Heart left ventricle (tissue), 16 donors: ENCODE measurements around the gene SKIC8. TPM values are rescaled to one million over a fixed set of nuclear protein-coding genes. Genes with fewer than 3 reads are reported as not detected.

ENCODE experiments used
- ATAC-seq, 4 donors: fragments of 200-7000 bp; cut with Tn5 transposase; one replicate each; pipeline ENCODE4 v1.9.1; 2020 to 2022; ENCODE audit warnings: moderate library complexity in 4 of 4, mild to moderate bottlenecking in 3 of 4, moderate number of reproducible peaks in 1 of 4
- DNase-seq, 5 donors: peaks; one replicate each; pipeline ENCODE4 v3.0.0-alpha.2; 2020
- H3K27ac ChIP-seq, 12 donors: fragments of 200-600 bp; sonication (generic) in 4 of 12; one replicate each; pipeline versions ENCODE4 v1.5.0 to v1.8.0; 2016 to 2022; ENCODE audit warnings: mild to moderate bottlenecking in 2 of 12
- H3K27me3 ChIP-seq, 9 donors: fragments of 200-600 bp; sonication (generic) in 2 of 9; one replicate each; pipeline versions ENCODE4 v1.5.1 to v1.8.0; 2016 to 2022; ENCODE audit warnings: mild to moderate bottlenecking in 3 of 9
- H3K36me3 ChIP-seq, 9 donors: fragments of 200-600 bp; sonication (generic) in 2 of 9; one replicate each; pipeline versions ENCODE4 v1.5.0 to v1.8.0; 2018 to 2022; ENCODE audit warnings: mild to moderate bottlenecking in 2 of 9
- H3K4me1 ChIP-seq, 12 donors: fragments of 200-600 bp; sonication (generic) in 4 of 12; one replicate each; pipeline versions ENCODE4 v1.5.0 to v1.8.0; 2016 to 2022; ENCODE audit warnings: mild to moderate bottlenecking in 3 of 12
- H3K4me3 ChIP-seq, 12 donors: fragments of 200-600 bp; sonication (generic) in 4 of 12; one replicate each; pipeline versions ENCODE4 v1.5.0 to v1.8.0; 2017 to 2022; ENCODE audit warnings: mild to moderate bottlenecking in 9 of 12, moderate library complexity in 4 of 12
- H3K9me3 ChIP-seq, 12 donors: fragments of 200-600 bp; sonication (generic) in 4 of 12; one replicate each; pipeline versions ENCODE4 v1.5.0 to v1.8.0; 2016 to 2022; ENCODE audit warnings: mild to moderate bottlenecking in 1 of 12
- CTCF ChIP-seq, 12 donors: fragments of 200-600 bp; sonication (generic) in 4 of 12; IDR thresholded peaks; one replicate each; pipeline versions ENCODE4 v1.5.0 to v1.8.0; 2018 to 2022; ENCODE audit warnings: antibody characterized with exemption in 12 of 12, mild to moderate bottlenecking in 5 of 12
- POLR2A ChIP-seq, 2 donors: fragments of 450-650 bp; IDR thresholded peaks; one replicate each; pipeline ENCODE4 v1.6.1; 2017; ENCODE audit warnings: antibody characterized with exemption in 2 of 2, mild to moderate bottlenecking in 2 of 2, moderate library complexity in 2 of 2
- WGBS, 4 donors: extraction: QIAGEN DNeasy Blood & Tissue Kit in 2 of 4; methylation state at CpG; one replicate each; pipeline versions ENCODE4 v1.1.5 to v1.1.7; 2013 to 2018; 5-methylcytosine and 5-hydroxymethylcytosine counted together
- intact Hi-C, 10 donors: fragments of 100-400 bp; cut with DNase I; formaldehyde crosslinking; loops; one replicate each; pipeline versions ENCODE4 v1.11.1 to v1.14.2; 2022
- polyA plus RNA-seq, 2 donors: library from polyadenylated mRNA; stranded (reverse); fragments of 200-250 nt; gene quantifications; one replicate each; pipeline ENCODE4 v1.2.3, GENCODE V29; 2013
- total RNA-seq, 9 donors: library from RNA; depleted of rRNA in 2 of 9; stranded (reverse); fragments of >200 nt in 2 of 9; fragmentation: NEBNext Ultra II Directional in 3 of 9; extraction: Animal tissue kit (Norgen Biotek cat#: 25700) in 3 of 9; gene quantifications; one replicate each; pipeline versions ENCODE4 v1.1.0 to v1.2.4, GENCODE V29; 2016 to 2023
- donor health status: ischemic (EF 13 %, LVEDD 7.1; RV severe dilation, severe dysfunction).
- donor health status: healthy with polysubstance abuse.
- donor health status: DM: no; HTN: yes; CAD: no.
- donor health status: DM: no; HTN: no; CAD: no.
- donor health status: ischemic (EF 25% LVEDD 6.9; RV normal size, moderate dysfunction).
- donor health status: ischemic (EF 25% LVEDD 5.7; RV mildly dilated, moderate dysfunction).
- donor health status: healthy.
- donor health status: DM: yes; HTN: yes; CAD: no.
- donor health status: ischemic (EF 35%, LVEDD 5.7; RV mildly dilated, moderate dysfunction).
- donor health status: nonischemic (EF 11% LVEDD 7.7; RV severe dilation, severe dysfunction).
- donor health status: DM: yes; HTN: yes; CAD: no.
- donor health status: PGD.
- donor health status: ischemic (EF 29% LVEDD 5.4; RV normal size, mild dysfunction).
- donor health status: nonischemic (EF 23%, LVEDD 6.1; RV moderate dilation, normal function).

The SKIC8 gene
- total and polyA plus RNA-seq, 11 donors: 20.8 to 50.2 (median 28.2) TPM

GRCh38 chr15:78243491-78243941 lies 55.9 kb downstream of the SKIC8 start:
- H3K9me3 ChIP-seq: no peaks in the 10 kb centered on the region
- ATAC-seq: peak; percentile 44 to 74 (median 61)

DNA sequence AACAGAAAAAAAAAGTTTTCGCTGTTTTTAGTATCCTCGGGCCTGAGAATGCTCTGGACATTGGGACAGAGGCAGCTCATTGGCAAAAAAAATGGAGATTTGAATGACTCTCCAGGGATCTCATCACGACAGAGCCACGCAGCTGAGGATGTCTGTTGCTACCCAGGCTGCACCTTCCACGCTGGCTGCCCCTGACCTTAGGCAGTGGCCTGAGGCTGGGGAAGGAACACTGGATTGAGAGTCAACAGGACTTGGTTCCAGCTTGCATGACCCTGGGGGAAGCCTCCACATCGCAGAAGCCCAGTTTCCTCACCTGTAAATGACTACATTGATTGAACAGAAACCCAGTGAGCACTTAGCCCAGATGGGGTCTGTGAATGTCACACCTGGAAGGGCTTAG lies 56.4 kb downstream of the SKIC8 start:
- Histone ChIP-seq H3K36me3 (no peaks in the 10 kb centered on the region), H3K4me3 (no peak overlapping the region), H3K9me3 (no peaks in the 10 kb centered on the region), H3K4me1 (peaks cover 0 to 14% (median 3%) of the 10 kb centered on the region in 12 donors), H3K27me3 (no peaks in the 10 kb centered on the region), H3K27ac (no peak overlapping the region)
- intact Hi-C loops: loop anchor here (2.0 to 5.0 kb wide), 7 partner anchors 46 to 286 kb away; partner anchors contain the start of genes CIB2 (in 8 of the 10) and SKIC8 (in 1 of the 10)
- ATAC-seq (no peak), DNase-seq (no peak)
- no peak for TF ChIP-seq CTCF (IDR thresholded peaks at IDR 0.05)
- no peak for TF ChIP-seq POLR2A (IDR thresholded peaks at IDR 0.05)
- 64 to 82% (median 78%) methylated on average over 6 of the region's 6 CpGs for WGBS, 4 donors

More at GRCh38 chr15:78243491-78243941, 55.9 kb downstream of the SKIC8 start:
- no peaks in the 10 kb centered on the region for H3K36me3 ChIP-seq
- H3K27me3 ChIP-seq: no peaks in the 10 kb centered on the region
- H3K4me3 ChIP-seq: no peak overlapping the region
- no peak for TF ChIP-seq POLR2A (IDR thresholded peaks at IDR 0.05)
- no peak for TF ChIP-seq CTCF (IDR thresholded peaks at IDR 0.05)
- DNase-seq: peak; percentile 59 to 82 (median 66)
- 26 to 45% (median 30%) methylated on average over 6 of the region's 6 CpGs for WGBS, 4 donors
- intact Hi-C loops: loop anchor here (2.0 to 5.0 kb wide), 7 partner anchors 46 to 286 kb away; partner anchors contain the start of genes CIB2 (in 8 of the 10) and SKIC8 (in 1 of the 10)
- peaks cover 0 to 14% (median 3%) of the 10 kb centered on the region in 12 donors for H3K4me1 ChIP-seq
- no peak overlapping the region for H3K27ac ChIP-seq

DNA sequence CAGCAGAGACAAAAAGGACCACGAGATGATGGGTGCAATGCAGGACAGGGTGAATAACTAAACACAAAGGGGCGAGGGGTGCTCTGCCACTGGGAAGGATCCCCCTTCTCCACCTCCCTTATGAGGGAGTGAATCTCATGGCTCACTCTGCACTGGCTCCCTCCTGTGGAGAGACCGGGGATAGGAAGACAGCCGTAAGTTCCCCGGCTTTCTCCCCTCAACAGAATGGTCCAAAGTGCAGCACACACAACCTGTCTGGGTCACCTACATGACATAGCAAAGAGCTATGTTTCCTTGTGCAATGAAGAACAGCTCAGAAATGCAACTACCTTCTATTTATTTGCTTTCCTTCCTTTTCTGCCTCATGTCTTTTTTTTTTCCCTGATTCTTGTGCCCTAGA lies 57.3 kb downstream of the SKIC8 start:
- no peak for TF ChIP-seq POLR2A (IDR thresholded peaks at IDR 0.05)
- TF ChIP-seq CTCF (IDR thresholded peaks at IDR 0.05): peak in 6 of 12 donors; percentile 14 to 32 (median 24)
- WGBS, 4 donors: 68 to 78% (median 74%) methylated on average over 5 of the region's 5 CpGs
- H3K4me1 ChIP-seq: peaks cover 0 to 14% (median 3%) of the 10 kb centered on the region in 12 donors

DNA sequence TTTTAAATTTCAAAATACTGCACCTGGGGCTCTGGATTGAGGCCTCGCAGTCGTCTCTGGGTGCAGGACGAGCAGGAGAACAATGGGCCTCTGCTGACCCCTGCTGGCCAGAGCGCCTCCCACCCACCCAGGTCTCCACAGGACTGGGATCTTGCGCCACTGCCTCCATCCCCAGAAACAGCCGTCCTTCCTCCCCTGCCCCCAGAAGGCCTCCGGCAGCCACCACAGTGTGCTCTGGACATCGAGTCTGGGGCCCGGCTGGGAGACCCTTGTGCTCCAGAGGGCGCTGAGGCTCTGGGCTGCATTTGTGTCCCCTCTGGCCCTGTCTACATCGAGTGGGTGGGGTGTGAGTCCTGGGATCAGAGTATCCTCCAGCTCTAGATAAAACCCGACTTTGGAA lies 58.4 kb downstream of the SKIC8 start:
- DNase-seq (peak; percentile 81 to 91 (median 85)), ATAC-seq (peak; percentile 92 to 95 (median 94))
- Histone ChIP-seq H3K9me3 (no peaks in the 10 kb centered on the region), H3K4me1 (peaks cover 0 to 14% (median 3%) of the 10 kb centered on the region in 12 donors), H3K27ac (no peak overlapping the region), H3K4me3 (no peak overlapping the region), H3K36me3 (no peaks in the 10 kb centered on the region), H3K27me3 (no peaks in the 10 kb centered on the region)
- TF ChIP-seq CTCF (IDR thresholded peaks at IDR 0.05) (peak; percentile 81 to 93 (median 88)), POLR2A (IDR thresholded peaks at IDR 0.05) (no peak)
- WGBS, 4 donors: 11 to 15% (median 13%) methylated on average over 12 of the region's 12 CpGs
- intact Hi-C loops: loop anchor here (1.0 to 5.0 kb wide), 13 partner anchors 40 to 284 kb away; partner anchors contain the start of gene CIB2 (in 8 of the 10)

More for the DNA sequence above, 57.3 kb downstream of the SKIC8 start:
- no peaks in the 10 kb centered on the region for H3K36me3 ChIP-seq
- intact Hi-C loops: loop anchor here (2.0 to 5.0 kb wide), 7 partner anchors 45 to 285 kb away; partner anchors contain the start of genes CIB2 (in 8 of the 10) and SKIC8 (in 1 of the 10)
- no peaks in the 10 kb centered on the region for H3K27me3 ChIP-seq
- no peak overlapping the region for H3K27ac ChIP-seq
- no peaks in the 10 kb centered on the region for H3K9me3 ChIP-seq
- ATAC-seq (peak in 2 of 4 donors; percentile 21 to 25), DNase-seq (no peak)
- no peak overlapping the region for H3K4me3 ChIP-seq
